SW 1271 (cell line): ENCODE measurements around the gene TBC1D8.
A peak's percentile ranks its signal among the peaks of the same experiment; 100 is the strongest.

ENCODE experiments used
- DNase-seq, 2 experiments: peaks; one replicate each; lab custom pipeline; 2025; lab: John Stamatoyannopoulos, UW

The TBC1D8 gene

GRCh38 chr2:101026923-101027469 lies 124.2 kb downstream of the TBC1D8 start:
- DNase-seq = no peak

- DNase-seq = no peak
Measured at GRCh38 chr2:101026253-101026701, 124.9 kb downstream of the TBC1D8 start.

DNA sequence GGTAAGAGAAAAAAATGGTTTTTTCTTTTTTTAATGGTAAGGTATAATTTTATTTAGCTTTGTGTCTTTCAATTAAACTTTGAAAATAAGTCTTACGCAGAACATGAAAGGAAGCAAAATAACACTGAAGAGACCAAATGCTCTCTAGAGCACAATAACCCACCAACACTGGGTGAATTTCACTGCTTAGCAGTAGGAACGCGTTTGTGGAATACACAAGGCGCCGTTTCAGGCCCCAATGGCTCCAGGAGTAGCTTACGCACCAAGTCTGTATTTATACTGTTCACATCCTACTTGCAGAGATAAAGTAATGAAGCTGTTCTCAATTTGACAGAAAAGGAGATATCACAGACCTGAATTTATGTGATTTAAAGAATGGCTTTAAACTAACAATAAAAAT lies 125.6 kb downstream of the TBC1D8 start:
- DNase-seq = no peak

DNA sequence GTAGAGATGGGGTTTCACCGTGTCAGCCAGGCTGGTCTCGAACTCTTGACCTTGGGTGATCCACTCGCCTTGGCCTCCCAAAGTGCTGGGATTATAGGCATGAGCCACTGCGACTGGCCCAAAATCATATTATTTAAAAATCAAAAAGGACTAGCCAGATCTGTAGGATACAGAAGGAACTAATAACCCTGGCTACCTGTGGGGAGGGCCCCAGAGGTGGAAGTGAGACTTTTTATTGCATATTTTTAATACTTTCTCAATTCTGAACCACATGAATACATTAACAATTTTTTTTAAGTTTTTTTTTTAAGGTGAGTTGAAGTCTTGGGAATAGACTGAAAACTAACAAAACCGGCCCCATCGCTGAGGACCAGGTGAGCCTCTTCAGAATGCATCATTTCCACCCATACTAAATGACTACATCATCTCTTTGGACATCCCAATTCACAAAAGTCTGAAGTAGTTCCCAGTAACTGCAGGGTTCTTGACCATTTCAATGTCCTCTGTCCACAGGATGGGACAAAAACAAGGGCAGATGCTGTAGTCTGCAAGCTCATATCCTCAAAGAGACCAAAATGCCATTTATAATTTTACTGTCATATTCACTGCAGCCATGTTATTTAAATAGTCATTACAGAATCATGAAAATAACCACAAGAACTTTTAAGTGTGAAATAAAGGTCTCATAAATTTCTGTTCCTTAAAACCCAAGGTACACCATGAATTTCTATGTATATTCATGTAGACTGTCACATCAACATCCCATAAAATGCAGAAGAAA lies 127.7 kb downstream of the TBC1D8 start:
- DNase-seq = no peak

GRCh38 chr2:101022221-101022620 lies 129.0 kb downstream of the TBC1D8 start:
- no peak for DNase-seq

DNA sequence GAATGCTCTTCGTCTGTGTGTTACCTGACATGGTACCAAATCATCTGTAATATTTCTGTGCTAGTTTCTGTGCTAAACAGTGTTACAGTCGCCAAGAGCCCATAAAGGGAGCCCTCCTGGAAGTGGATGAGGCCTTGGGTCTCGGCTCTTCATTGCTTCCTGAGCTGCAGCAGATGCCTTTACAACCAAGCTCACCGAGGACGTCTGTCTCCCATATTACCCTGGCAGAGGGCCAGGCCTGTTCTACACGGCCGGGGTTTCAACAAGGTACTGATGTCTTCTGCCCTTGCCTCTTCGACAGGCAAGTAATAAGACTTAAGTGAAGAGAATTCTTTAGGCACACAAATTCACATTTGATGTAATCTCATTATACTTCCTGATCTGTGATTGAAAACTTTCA lies 132.2 kb downstream of the TBC1D8 start:
- DNase-seq = no peak

DNA sequence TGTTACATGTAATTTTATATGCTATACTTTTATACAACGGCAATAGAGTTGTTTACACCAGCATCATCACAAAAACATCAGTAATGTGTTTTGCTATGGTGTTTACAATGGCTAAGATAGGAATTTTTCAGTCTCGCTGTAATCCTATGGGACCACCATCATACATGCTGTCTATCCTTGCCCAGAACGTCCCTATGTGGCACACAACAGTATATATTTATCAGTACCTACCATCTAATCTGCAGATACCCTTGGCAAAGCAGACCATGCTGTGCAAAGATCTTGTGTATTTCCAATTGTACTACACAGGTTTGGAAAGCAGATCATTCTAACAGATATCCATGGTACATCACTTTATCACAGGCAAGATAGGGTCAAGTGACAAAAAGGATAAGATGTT lies 133.8 kb downstream of the TBC1D8 start:
- DNase-seq = no peak

GRCh38 chr2:101014264-101014857 lies 136.8 kb downstream of the TBC1D8 start:
- no peak for DNase-seq

DNA sequence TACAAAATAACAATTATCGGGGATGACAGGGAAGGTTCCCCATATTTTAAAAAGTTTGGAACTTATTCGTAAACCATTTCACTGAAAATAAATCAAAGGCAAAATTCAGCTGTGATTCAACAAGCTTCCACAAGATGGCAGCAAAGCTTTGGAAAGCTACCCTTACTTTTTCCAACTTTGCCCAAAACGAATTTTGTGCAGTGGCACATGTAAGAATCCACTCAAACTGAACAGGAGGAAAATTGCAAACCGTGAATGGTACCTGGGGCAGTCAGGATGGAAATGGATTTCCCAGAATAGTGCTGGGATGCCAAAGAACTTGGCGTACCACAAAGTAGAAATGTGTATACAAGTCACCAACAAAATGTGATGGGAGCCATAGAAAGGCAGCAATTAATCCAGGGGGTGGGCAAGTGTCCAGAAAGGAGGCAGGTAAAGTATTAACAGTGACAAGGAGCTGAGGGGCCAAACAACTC lies 138.4 kb downstream of the TBC1D8 start:
- DNase-seq = peak in 1 of 2 experiments; percentile 51

GRCh38 chr2:101012054-101012705 lies 139.0 kb downstream of the TBC1D8 start:
- DNase-seq = no peak

DNA sequence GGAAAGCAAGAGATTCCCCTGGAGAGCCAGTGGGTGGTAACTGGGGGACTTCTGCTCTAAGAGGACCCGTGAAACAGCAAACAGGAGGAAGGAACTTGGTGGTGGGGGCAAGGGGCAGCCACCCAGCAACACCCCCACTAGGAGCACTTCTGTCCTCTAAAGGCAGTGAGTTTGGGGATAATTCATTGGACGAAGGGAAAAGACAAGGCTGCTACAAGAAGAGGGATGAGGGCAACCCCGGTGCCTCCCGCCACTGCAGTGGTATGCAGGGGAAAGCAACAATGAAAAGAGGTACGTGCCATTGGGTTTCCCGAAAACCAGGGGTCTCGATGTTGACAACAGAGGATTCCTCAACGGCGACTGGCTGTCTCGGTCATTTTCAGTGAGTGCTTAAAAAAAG lies 140.0 kb downstream of the TBC1D8 start:
- DNase-seq = no peak

DNA sequence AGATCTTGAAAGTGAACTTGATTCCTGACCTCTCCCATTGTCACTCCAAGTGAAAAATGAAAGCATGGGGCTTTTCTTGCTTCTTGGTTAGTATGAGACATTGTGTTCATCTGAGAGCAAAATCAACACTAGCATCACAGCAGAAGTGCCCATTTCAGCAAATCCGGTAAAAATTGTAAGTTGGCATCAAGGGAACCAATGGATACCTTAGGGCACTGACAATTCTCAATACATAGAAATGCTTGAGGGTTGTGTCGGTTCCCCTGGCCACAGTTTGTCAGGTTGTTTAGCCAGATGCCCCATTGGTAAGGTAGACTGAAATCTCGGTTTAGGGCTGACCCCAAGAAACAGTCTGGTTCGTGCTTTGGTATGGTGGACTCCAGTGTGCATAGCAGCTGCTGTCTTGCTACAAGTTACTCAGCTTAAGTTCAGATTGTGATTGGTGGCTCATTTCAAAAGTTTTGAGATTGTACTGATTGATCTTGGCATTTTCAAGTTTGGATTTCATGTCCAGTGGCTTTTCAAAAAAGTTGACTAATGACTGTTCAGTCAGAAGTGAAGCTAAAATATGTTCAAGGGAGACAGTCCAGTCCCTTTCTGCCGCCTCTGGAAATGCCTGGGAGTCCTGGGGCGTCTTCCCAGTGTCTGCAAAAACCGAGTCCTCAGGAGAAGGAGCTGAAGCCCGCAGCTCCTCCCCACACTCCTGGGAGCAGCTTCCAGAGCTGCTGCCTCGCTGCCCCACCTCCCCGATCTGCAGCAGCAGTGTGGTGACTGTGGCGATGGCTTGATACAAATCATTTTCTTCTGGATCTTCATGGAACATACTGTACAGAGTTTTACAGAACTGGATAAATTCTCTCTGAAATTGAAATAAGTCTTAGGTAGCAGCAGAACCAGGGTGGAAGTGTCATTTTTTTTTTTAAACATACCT lies 143.5 kb downstream of the TBC1D8 start:
- peak in 1 of 2 experiments; percentile 43 for DNase-seq

- DNase-seq = no peak
Measured at GRCh38 chr2:101006065-101006715, 145.0 kb downstream of the TBC1D8 start.

GRCh38 chr2:101004620-101005325 lies 146.4 kb downstream of the TBC1D8 start:
- no peak for DNase-seq

DNA sequence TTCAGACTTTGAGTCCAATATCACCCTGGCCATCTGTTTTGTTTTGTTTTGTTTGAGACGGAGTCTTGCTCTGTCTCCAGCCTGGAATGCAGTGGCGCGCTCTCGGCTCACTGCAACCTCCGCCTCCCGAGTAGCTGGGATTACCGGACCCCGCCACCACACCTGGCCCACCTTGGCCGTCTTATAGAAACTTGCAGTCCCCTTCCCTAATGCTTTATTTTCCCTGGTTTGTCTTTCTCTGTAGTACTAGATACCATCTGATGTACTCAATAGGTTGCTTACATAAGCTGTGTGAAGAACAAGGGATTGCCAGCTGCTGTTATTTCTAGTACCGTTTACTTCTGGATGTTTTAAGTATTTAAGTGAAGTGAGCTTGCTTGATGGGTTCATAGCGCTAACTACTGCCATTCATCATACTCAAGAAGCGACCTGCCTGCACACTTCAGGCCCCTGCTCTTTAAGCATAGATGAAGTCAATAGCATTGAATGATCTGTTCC lies 147.9 kb downstream of the TBC1D8 start:
- no peak for DNase-seq

DNA sequence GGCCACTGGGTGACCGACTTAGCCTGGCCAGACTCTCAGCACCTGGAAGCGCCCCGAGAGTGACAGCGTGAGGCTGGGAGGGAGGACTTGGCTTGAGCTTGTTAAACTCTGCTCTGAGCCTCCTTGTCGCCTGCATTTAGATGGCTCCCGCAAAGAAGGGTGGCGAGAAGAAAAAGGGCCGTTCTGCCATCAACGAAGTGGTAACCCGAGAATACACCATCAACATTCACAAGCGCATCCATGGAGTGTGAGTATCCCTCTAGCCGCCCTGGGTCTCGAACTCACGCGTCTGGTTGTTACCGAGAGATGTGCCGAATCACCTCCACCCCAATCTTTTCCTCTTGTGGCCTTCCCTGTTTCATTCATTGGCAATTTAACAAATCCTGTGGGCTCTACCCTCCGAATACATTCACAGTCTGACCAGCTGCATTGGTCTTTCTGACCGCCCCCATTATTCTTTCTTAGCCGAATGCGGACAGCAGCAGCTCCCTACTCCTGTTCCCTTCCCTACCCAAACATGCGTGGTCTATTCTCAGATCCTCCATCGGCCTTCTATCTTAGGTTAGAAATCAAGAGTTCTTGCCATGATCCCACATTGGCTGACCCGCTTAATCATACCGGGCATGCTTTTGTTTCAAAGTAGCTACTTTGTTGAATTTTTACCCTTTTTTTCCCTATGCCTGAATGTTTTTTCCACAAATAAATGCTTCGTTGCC lies 148.5 kb downstream of the TBC1D8 start:
- DNase-seq = peak in 1 of 2 experiments; percentile 47

DNA sequence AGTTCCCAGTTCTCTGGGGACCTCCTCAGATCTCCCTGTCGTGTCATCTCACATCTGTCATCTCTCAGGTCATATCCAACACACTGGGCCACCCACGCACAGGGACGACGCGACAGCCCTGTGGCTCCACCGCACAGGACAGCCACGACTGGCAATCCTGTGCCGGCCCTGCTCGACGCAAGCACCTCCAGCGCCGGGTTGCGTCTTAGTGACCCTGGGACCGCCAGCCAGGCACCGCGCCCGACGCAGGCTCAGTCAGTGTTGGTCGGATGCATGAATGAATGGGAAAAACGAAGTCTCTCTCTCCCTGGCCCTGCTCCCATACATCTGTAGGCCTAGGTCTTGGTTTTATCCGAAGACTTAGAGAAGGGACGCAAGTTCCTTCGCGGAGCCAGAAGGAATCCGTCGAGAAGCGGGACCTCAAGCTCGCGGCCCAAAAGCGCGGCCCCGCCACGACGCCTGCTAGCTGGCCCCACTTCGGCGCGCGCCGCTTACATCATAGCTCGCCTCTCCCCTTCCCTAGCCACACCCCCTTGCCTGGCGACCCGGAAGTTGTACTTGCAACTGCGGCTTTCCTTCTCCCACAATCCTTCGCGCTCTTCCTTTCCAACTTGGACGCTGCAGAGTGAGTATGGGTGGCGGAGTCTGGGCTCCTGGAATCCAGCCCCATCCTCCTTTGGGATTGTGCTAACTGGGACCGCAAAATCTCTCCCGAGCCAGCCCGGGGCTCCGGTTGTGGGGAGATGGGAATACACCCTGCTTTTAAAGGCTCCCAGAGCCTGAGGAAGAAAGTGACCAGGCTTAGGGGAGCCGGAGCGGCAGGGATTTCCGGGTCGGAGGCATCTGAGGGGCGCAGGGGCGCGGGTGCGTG lies 149.3 kb downstream of the TBC1D8 start, which contains the start of gene RPL31:
RPL31 (plus strand) TSS at position 599 of the 871 bp plus-strand sequence. CDS start 413 bp downstream, outside the sequence.
- DNase-seq = peak; percentile 92 to 98

GRCh38 chr2:100999995-101000394 lies 151.2 kb downstream of the TBC1D8 start:
- no peak for DNase-seq
